Progenitor cell of endocrine pancreas (in vitro differentiated cells): Measurements from ENCODE around the gene CARTPT. TPM values are rescaled to one million over a fixed set of nuclear protein-coding genes. Genes with fewer than 3 reads are reported as not detected.

Source experiments
- DNase-seq: peaks from one replicate; pipeline ENCODE4 v3.0.0; 2021; ENCODE audit warnings: low spot score; ENCODE audit not compliant: unreplicated experiment
- H3K27ac Mint-ChIP-seq: 2 replicates; pipeline ENCODE4 v1.8.0; 2021; ENCODE audit warnings: mild to moderate bottlenecking, moderate library complexity, mixed read lengths
- H3K27me3 Mint-ChIP-seq: 2 replicates; pipeline ENCODE4 v1.8.0; 2021; ENCODE audit warnings: mixed read lengths
- H3K36me3 Mint-ChIP-seq: 2 replicates; pipeline ENCODE4 v1.8.0; 2022; ENCODE audit warnings: mixed read lengths; ENCODE audit not compliant: insufficient read depth
- H3K4me1 Mint-ChIP-seq: 2 replicates; pipeline ENCODE4 v1.8.0; 2021; ENCODE audit warnings: low read depth, mixed read lengths
- H3K4me3 Mint-ChIP-seq: 2 replicates; pipeline ENCODE4 v1.8.0; 2021; ENCODE audit warnings: low read depth, mild to moderate bottlenecking, moderate library complexity, mixed read lengths
- H3K9me3 Mint-ChIP-seq: 2 replicates; pipeline ENCODE4 v1.8.0; 2021; ENCODE audit warnings: low read depth, mixed read lengths
- CTCF ChIP-seq: fragments of 200-600 bp; sonication (generic); IDR thresholded peaks from one replicate; pipeline ENCODE4 v1.5.0; 2021; ENCODE audit warnings: antibody characterized with exemption, mild to moderate bottlenecking; ENCODE audit not compliant: unreplicated experiment
- total RNA-seq: library from RNA; stranded (reverse); gene quantifications from 2 replicates; pipeline ENCODE4 v1.2.1, GENCODE V29; 2021

Gene CARTPT
- total RNA-seq, 1 donor from 2014 or later = not detected

GRCh38 chr5:71732011-71732410 lies 12.9 kb downstream of the CARTPT start:
- no peaks in the 10 kb centered on the region for H3K4me1 Mint-ChIP-seq
- H3K4me3 Mint-ChIP-seq = no peak overlapping the region
- no peaks in the 10 kb centered on the region for H3K9me3 Mint-ChIP-seq
- H3K27me3 Mint-ChIP-seq = peaks cover 45% of the 10 kb centered on the region
- DNase-seq = no peak
- TF ChIP-seq CTCF = no peak
- no peaks in the 10 kb centered on the region for H3K36me3 Mint-ChIP-seq
- H3K27ac Mint-ChIP-seq = no peak overlapping the region

- no peak for DNase-seq
- H3K27me3 Mint-ChIP-seq = peaks cover 29% of the 10 kb centered on the region
- H3K4me1 Mint-ChIP-seq = peaks cover 6% of the 10 kb centered on the region
- no peak overlapping the region for H3K4me3 Mint-ChIP-seq
- H3K27ac Mint-ChIP-seq = no peak overlapping the region
- no peaks in the 10 kb centered on the region for H3K9me3 Mint-ChIP-seq
- H3K36me3 Mint-ChIP-seq = no peaks in the 10 kb centered on the region
- no peak for TF ChIP-seq CTCF
Measured at GRCh38 chr5:71734141-71734540, 15.1 kb downstream of the CARTPT start.

GRCh38 chr5:71737931-71738539 lies 19.0 kb downstream of the CARTPT start:
- H3K27ac Mint-ChIP-seq = no peak overlapping the region
- no peaks in the 10 kb centered on the region for H3K36me3 Mint-ChIP-seq
- peaks cover 9% of the 10 kb centered on the region for H3K27me3 Mint-ChIP-seq
- peaks cover 7% of the 10 kb centered on the region for H3K4me1 Mint-ChIP-seq
- H3K9me3 Mint-ChIP-seq = no peaks in the 10 kb centered on the region
- no peak overlapping the region for H3K4me3 Mint-ChIP-seq
- TF ChIP-seq CTCF = no peak
- DNase-seq = no peak

GRCh38 chr5:71738662-71739361 lies 19.7 kb downstream of the CARTPT start:
- Mint-ChIP-seq H3K9me3 (no peaks in the 10 kb centered on the region), H3K36me3 (no peaks in the 10 kb centered on the region), H3K27ac (no peak overlapping the region), H3K27me3 (peaks cover 6% of the 10 kb centered on the region), H3K4me3 (no peak overlapping the region), H3K4me1 (peaks cover 11% of the 10 kb centered on the region)
- TF ChIP-seq CTCF = no peak
- no peak for DNase-seq

- Mint-ChIP-seq H3K27me3 (peaks cover 2% of the 10 kb centered on the region), H3K27ac (no peak overlapping the region), H3K4me3 (no peak overlapping the region), H3K4me1 (peaks cover 11% of the 10 kb centered on the region), H3K36me3 (no peaks in the 10 kb centered on the region), H3K9me3 (no peaks in the 10 kb centered on the region)
- DNase-seq = no peak
- TF ChIP-seq CTCF = no peak
Measured at GRCh38 chr5:71740015-71740753, 21.1 kb downstream of the CARTPT start.
